ENCODE measurements around the gene DNAI2. TPM values are rescaled to one million over a fixed set of nuclear protein-coding genes. Genes with fewer than 3 reads are reported as not detected.

Gene DNAI2
- total RNA-seq, 4 donors from 2014 or later: not detected

DNA sequence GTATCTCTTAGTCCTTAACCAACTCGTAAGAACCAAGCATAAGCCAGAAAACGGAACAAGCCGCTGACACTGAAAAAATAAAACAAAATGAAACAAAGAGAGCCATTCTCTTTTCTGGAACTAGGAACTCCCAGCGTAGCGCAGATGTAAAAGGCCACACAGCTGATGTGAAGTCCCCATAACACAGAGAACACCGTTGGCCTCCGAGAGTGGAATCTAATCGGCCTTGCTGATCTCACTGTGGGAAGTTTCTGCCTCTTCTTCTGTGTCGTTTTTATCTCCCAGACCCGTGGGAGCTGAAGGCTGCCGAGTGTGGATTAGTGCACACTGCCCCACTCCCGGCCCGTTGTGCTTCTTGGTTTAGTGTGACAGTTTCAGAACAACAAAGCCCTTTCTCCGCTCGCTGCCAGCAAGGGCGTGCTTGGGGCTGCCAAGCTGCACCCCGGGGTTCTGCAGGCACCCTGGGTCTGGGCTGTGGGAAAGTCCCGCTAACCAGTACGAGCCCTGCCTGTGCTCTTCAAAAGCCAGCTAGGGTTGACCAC is 38.9 kb upstream of the DNAI2 start:
- no peaks in the 10 kb centered on the region for H3K27me3 ChIP-seq
- TF ChIP-seq, protein P1, sequence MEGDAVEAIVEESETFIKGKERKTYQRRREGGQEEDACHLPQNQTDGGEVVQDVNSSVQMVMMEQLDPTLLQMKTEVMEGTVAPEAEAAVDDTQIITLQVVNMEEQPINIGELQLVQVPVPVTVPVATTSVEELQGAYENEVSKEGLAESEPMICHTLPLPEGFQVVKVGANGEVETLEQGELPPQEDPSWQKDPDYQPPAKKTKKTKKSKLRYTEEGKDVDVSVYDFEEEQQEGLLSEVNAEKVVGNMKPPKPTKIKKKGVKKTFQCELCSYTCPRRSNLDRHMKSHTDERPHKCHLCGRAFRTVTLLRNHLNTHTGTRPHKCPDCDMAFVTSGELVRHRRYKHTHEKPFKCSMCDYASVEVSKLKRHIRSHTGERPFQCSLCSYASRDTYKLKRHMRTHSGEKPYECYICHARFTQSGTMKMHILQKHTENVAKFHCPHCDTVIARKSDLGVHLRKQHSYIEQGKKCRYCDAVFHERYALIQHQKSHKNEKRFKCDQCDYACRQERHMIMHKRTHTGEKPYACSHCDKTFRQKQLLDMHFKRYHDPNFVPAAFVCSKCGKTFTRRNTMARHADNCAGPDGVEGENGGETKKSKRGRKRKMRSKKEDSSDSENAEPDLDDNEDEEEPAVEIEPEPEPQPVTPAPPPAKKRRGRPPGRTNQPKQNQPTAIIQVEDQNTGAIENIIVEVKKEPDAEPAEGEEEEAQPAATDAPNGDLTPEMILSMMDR (IDR thresholded peaks at IDR 0.05): no peak
- TF ChIP-seq POLR2A (IDR thresholded peaks at IDR 0.05): no peak
- DNase-seq: no peak
- no peaks in the 10 kb centered on the region for H3K36me3 ChIP-seq
- no peak overlapping the region for H3K4me3 ChIP-seq
- H3K27ac ChIP-seq: peak overlapping the region in 3 of 4 donors; percentile 14 to 55 (median 35)
- no peaks in the 10 kb centered on the region for H3K4me1 ChIP-seq
- H3K9me3 ChIP-seq: no peaks in the 10 kb centered on the region

DNA sequence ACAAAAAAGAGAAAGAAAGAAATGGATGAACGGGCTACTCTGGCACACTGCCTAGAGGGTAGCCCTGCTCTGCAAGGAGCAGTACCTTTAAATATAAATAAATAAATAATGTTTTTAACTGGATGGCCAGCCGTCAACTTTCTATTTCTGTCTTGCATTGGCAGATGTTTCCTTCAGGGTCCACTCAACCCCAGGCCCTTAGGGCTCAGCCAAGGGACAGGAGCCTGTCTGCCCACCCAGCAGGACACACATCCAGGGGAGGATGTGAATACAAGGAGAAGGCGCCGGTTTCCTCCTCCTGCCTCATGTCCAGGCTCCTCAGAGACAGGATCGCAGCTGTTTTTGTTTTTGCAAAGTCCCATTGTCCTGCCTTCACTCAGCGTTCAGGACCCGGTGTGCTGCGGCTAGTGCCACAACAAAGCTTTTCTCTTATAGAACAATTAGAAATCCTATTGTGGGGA is 38.1 kb upstream of the DNAI2 start:
- H3K27me3 ChIP-seq: no peaks in the 10 kb centered on the region
- H3K27ac ChIP-seq: no peak overlapping the region
- no peak for DNase-seq
- H3K4me3 ChIP-seq: no peak overlapping the region
- TF ChIP-seq, protein P1 (IDR thresholded peaks at IDR 0.05): no peak
- TF ChIP-seq POLR2A (IDR thresholded peaks at IDR 0.05): no peak
- no peaks in the 10 kb centered on the region for H3K4me1 ChIP-seq
- no peaks in the 10 kb centered on the region for H3K9me3 ChIP-seq
- H3K36me3 ChIP-seq: no peaks in the 10 kb centered on the region

DNA sequence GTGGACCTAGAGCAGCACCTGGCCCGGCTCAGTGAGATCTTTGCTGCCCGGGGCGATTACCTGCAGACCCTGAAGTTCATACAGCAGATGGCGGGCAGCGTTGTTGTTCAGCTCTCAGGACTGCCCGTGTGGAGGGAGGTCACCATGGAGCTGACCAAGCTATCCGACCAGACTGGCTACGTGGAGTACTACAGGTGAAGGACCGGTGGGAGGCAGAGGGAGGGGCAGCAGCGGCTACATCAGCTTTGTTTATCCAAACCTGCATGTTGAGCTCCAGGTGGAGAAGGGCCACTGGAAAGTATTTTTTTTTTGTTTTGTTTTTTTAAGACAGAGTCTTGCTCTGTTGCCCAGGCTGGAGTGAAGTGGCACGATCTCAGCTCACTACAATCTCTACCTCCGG is 36.7 kb upstream of the DNAI2 start:
- TF ChIP-seq, protein P1 (IDR thresholded peaks at IDR 0.05): no peak
- no peak for TF ChIP-seq POLR2A (IDR thresholded peaks at IDR 0.05)
- H3K9me3 ChIP-seq: no peaks in the 10 kb centered on the region
- H3K36me3 ChIP-seq: no peaks in the 10 kb centered on the region
- no peaks in the 10 kb centered on the region for H3K4me1 ChIP-seq
- no peak overlapping the region for H3K4me3 ChIP-seq
- H3K27me3 ChIP-seq: no peaks in the 10 kb centered on the region
- DNase-seq: no peak
- no peak overlapping the region for H3K27ac ChIP-seq

DNA sequence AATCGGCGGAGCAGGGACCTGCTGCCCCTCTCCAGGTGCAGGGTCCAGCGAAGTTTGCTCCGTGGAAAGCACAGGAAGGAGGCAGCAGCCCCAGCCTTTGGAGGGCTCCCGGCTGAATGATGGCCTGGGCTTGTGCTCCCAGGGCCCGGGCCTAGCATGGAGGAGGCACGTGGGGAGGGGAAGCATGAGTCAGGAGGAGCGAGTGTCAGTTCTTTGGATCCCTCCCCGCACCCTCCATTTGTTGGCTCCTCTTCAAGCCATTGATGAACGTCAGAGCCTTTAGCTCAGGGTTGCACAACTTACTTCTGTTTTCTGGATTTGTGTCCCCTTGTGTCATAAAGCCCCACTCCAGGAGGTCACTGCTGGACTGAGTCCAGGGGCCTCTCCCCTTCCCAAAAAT is 34.9 kb upstream of the DNAI2 start:
- no peaks in the 10 kb centered on the region for H3K9me3 ChIP-seq
- no peaks in the 10 kb centered on the region for H3K36me3 ChIP-seq
- H3K4me1 ChIP-seq: no peaks in the 10 kb centered on the region
- no peak for TF ChIP-seq POLR2A (IDR thresholded peaks at IDR 0.05)
- TF ChIP-seq, protein P1 (IDR thresholded peaks at IDR 0.05): no peak
- DNase-seq: peak in 1 of 3 donors; percentile 62
- no peaks in the 10 kb centered on the region for H3K27me3 ChIP-seq
- no peak overlapping the region for H3K4me3 ChIP-seq
- no peak overlapping the region for H3K27ac ChIP-seq

DNA sequence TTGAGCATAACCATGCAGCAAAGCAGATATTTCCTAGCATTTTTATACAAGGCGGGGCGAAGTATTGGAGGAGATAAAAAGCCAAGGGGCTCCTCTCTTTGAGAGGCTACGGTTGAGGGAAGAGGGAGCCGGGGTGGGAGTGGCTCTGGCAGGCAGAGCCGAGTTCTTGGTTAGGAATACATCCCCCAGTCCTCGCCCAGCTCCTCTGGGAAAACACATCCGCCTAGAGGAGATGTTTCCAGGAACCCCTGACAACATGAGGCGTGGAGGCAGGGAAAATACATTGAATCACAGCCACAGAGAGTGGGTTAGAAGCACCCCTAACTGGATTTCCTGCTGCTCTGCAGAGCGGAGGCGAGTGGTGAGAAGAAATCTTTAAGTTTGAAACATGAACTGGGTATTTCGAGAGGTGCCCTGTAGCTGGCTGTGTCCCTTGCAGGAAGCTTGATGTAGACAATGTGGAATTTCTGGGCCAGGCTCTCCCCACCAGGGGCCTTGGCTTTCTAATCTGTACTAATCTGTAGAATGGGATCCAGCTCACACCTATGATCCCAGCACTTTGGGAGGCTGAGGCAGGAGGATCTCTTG is 33.3 kb upstream of the DNAI2 start:
- H3K36me3 ChIP-seq: no peaks in the 10 kb centered on the region
- H3K27me3 ChIP-seq: no peaks in the 10 kb centered on the region
- H3K27ac ChIP-seq: no peak overlapping the region
- no peaks in the 10 kb centered on the region for H3K4me1 ChIP-seq
- no peak overlapping the region for H3K4me3 ChIP-seq
- DNase-seq: no peak
- no peaks in the 10 kb centered on the region for H3K9me3 ChIP-seq
- TF ChIP-seq, protein P1 (IDR thresholded peaks at IDR 0.05): no peak
- TF ChIP-seq POLR2A (IDR thresholded peaks at IDR 0.05): no peak
